ENCODE results near the gene KIF5A.

The KIF5A gene

GRCh38 chr12:57547288-57548012, 2.4 kb upstream of the KIF5A start:
- Mint-ChIP-seq H3K27me3 (no peaks in the 10 kb centered on the region), H3K27ac (ENCODE audit: low read depth) (peak overlapping the region; percentile 92), H3K36me3 (ENCODE audit: insufficient read depth) (peaks cover 12% of the 10 kb centered on the region), H3K4me3 (peak overlapping the region; percentile 99), H3K4me1 (peaks cover 46% of the 10 kb centered on the region), H3K9me3 (no peaks in the 10 kb centered on the region)
- ATAC-seq (replicated peaks; ENCODE audit: extremely low read depth, poor library complexity, severe bottlenecking), result no peak
- no peak for DNase-seq (ENCODE audit: low spot score in 2 of 2)

- no peaks in the 10 kb centered on the region for H3K27me3 Mint-ChIP-seq
- no peak overlapping the region for H3K4me3 Mint-ChIP-seq
- peaks cover 12% of the 10 kb centered on the region for H3K36me3 Mint-ChIP-seq (ENCODE audit: insufficient read depth)
- H3K9me3 Mint-ChIP-seq, result no peaks in the 10 kb centered on the region
- no peak overlapping the region for H3K27ac Mint-ChIP-seq (ENCODE audit: low read depth)
- DNase-seq (ENCODE audit: low spot score in 2 of 2), result no peak
- ATAC-seq (replicated peaks; ENCODE audit: extremely low read depth, poor library complexity, severe bottlenecking), result no peak
- H3K4me1 Mint-ChIP-seq, result peaks cover 46% of the 10 kb centered on the region
These were observed 1.9 kb upstream of the KIF5A start for GRCh38 chr12:57548013-57548315.

GRCh38 chr12:57548488-57548887, 1.4 kb upstream of the KIF5A start:
- no peak for DNase-seq (ENCODE audit: low spot score in 2 of 2)
- Mint-ChIP-seq H3K9me3 (no peaks in the 10 kb centered on the region), H3K4me3 (no peak overlapping the region), H3K27me3 (peaks cover 4% of the 10 kb centered on the region), H3K4me1 (peaks cover 46% of the 10 kb centered on the region), H3K36me3 (ENCODE audit: insufficient read depth) (peaks cover 12% of the 10 kb centered on the region), H3K27ac (ENCODE audit: low read depth) (no peak overlapping the region)
- ATAC-seq (replicated peaks; ENCODE audit: extremely low read depth, poor library complexity, severe bottlenecking), result no peak

GRCh38 chr12:57549203-57549908, 488 bp upstream of the KIF5A start:
- Mint-ChIP-seq H3K4me1 (peaks cover 46% of the 10 kb centered on the region), H3K27ac (ENCODE audit: low read depth) (no peak overlapping the region), H3K9me3 (no peaks in the 10 kb centered on the region), H3K36me3 (ENCODE audit: insufficient read depth) (peaks cover 12% of the 10 kb centered on the region), H3K4me3 (peak overlapping the region; percentile 63), H3K27me3 (peaks cover 10% of the 10 kb centered on the region)
- ATAC-seq (replicated peaks; ENCODE audit: extremely low read depth, poor library complexity, severe bottlenecking) (no peak), DNase-seq (ENCODE audit: low spot score in 2 of 2) (no peak)

GRCh38 chr12:57550641-57551549, 1.1 kb downstream of the KIF5A start:
- no peak for ATAC-seq (replicated peaks; ENCODE audit: extremely low read depth, poor library complexity, severe bottlenecking)
- H3K27ac Mint-ChIP-seq (ENCODE audit: low read depth), result no peak overlapping the region

GRCh38 chr12:57551637-57552305, 1.9 kb downstream of the KIF5A start:
- Mint-ChIP-seq H3K4me3 (no peak overlapping the region), H3K27me3 (peaks cover 10% of the 10 kb centered on the region)

More at GRCh38 chr12:57550641-57551549, 1.1 kb downstream of the KIF5A start:
- Mint-ChIP-seq H3K27me3 (peaks cover 10% of the 10 kb centered on the region), H3K9me3 (no peaks in the 10 kb centered on the region), H3K4me3 (peak overlapping the region; percentile 63), H3K4me1 (peaks cover 32% of the 10 kb centered on the region), H3K36me3 (ENCODE audit: insufficient read depth) (peaks cover 9% of the 10 kb centered on the region)
- DNase-seq (ENCODE audit: low spot score in 2 of 2), result no peak

GRCh38 chr12:57552306-57552651, 2.4 kb downstream of the KIF5A start:
- ATAC-seq (replicated peaks; ENCODE audit: extremely low read depth, poor library complexity, severe bottlenecking) (no peak), DNase-seq (ENCODE audit: low spot score in 2 of 2) (no peak)
- H3K4me1 Mint-ChIP-seq, result peaks cover 18% of the 10 kb centered on the region
- peaks cover 3% of the 10 kb centered on the region for H3K36me3 Mint-ChIP-seq (ENCODE audit: insufficient read depth)
- no peak overlapping the region for H3K4me3 Mint-ChIP-seq
- no peaks in the 10 kb centered on the region for H3K9me3 Mint-ChIP-seq
- H3K27ac Mint-ChIP-seq (ENCODE audit: low read depth), result no peak overlapping the region
- peaks cover 10% of the 10 kb centered on the region for H3K27me3 Mint-ChIP-seq

More at GRCh38 chr12:57551637-57552305, 1.9 kb downstream of the KIF5A start:
- Mint-ChIP-seq H3K36me3 (ENCODE audit: insufficient read depth) (peaks cover 8% of the 10 kb centered on the region), H3K9me3 (no peaks in the 10 kb centered on the region), H3K4me1 (peaks cover 23% of the 10 kb centered on the region), H3K27ac (ENCODE audit: low read depth) (no peak overlapping the region)
- DNase-seq (ENCODE audit: low spot score in 2 of 2) (no peak), ATAC-seq (replicated peaks; ENCODE audit: extremely low read depth, poor library complexity, severe bottlenecking) (no peak)

- DNase-seq (ENCODE audit: low spot score in 2 of 2) (no peak), ATAC-seq (replicated peaks; ENCODE audit: extremely low read depth, poor library complexity, severe bottlenecking) (no peak)
- Mint-ChIP-seq H3K36me3 (ENCODE audit: insufficient read depth) (peaks cover 3% of the 10 kb centered on the region), H3K4me1 (peaks cover 13% of the 10 kb centered on the region), H3K4me3 (no peak overlapping the region), H3K9me3 (no peaks in the 10 kb centered on the region), H3K27me3 (peaks cover 10% of the 10 kb centered on the region), H3K27ac (ENCODE audit: low read depth) (no peak overlapping the region)
These were observed 3.0 kb downstream of the KIF5A start for GRCh38 chr12:57552835-57553313.

- no peak for ATAC-seq (replicated peaks; ENCODE audit: extremely low read depth, poor library complexity, severe bottlenecking)
- Mint-ChIP-seq H3K4me3 (no peak overlapping the region), H3K27me3 (peaks cover 10% of the 10 kb centered on the region), H3K9me3 (no peaks in the 10 kb centered on the region), H3K4me1 (peaks cover 13% of the 10 kb centered on the region), H3K27ac (ENCODE audit: low read depth) (no peak overlapping the region), H3K36me3 (ENCODE audit: insufficient read depth) (peaks cover 3% of the 10 kb centered on the region)
- DNase-seq (ENCODE audit: low spot score in 2 of 2), result no peak
These were observed 3.7 kb downstream of the KIF5A start for GRCh38 chr12:57553343-57554202.

GRCh38 chr12:57554453-57554852, 4.6 kb downstream of the KIF5A start:
- DNase-seq (ENCODE audit: low spot score in 2 of 2), result no peak
- H3K4me1 Mint-ChIP-seq, result peaks cover 10% of the 10 kb centered on the region
- H3K4me3 Mint-ChIP-seq, result no peak overlapping the region
- peaks cover 2% of the 10 kb centered on the region for H3K36me3 Mint-ChIP-seq (ENCODE audit: insufficient read depth)
- H3K9me3 Mint-ChIP-seq, result no peaks in the 10 kb centered on the region
- no peak for ATAC-seq (replicated peaks; ENCODE audit: extremely low read depth, poor library complexity, severe bottlenecking)
- H3K27ac Mint-ChIP-seq (ENCODE audit: low read depth), result no peak overlapping the region
- H3K27me3 Mint-ChIP-seq, result peaks cover 10% of the 10 kb centered on the region

- Mint-ChIP-seq H3K4me1 (peaks cover 8% of the 10 kb centered on the region), H3K36me3 (ENCODE audit: insufficient read depth) (peaks cover 2% of the 10 kb centered on the region), H3K4me3 (no peak overlapping the region), H3K9me3 (no peaks in the 10 kb centered on the region), H3K27ac (ENCODE audit: low read depth) (no peak overlapping the region), H3K27me3 (peaks cover 10% of the 10 kb centered on the region)
- ATAC-seq (replicated peaks; ENCODE audit: extremely low read depth, poor library complexity, severe bottlenecking) (no peak), DNase-seq (ENCODE audit: low spot score in 2 of 2) (no peak)
These were observed 5.1 kb downstream of the KIF5A start for GRCh38 chr12:57554897-57555296.

All from central memory CD8-positive, alpha-beta T cell (primary cell).